Measurements from ENCODE around the gene TC2N. TPM values are rescaled to one million over a fixed set of nuclear protein-coding genes. Genes with fewer than 3 reads are reported as not detected.
"Not testable (repeated sequence)": the region's sequence is repeated elsewhere in the genome, so short reads cannot be mapped to it uniquely, and the experiment has no call there.

Gene TC2N
- total RNA-seq, 6 experiments from 2014 or later, result 0.10 to 0.71 (median 0.33) TPM

- Mint-ChIP-seq H3K27ac (no peak overlapping the region), H3K27me3 (ENCODE audit: insufficient read depth) (peaks cover 4% of the 10 kb centered on the region), H3K4me3 (no peak overlapping the region), H3K9me3 (no peaks in the 10 kb centered on the region), H3K4me1 (ENCODE audit: low read depth) (no peaks in the 10 kb centered on the region), H3K36me3 (ENCODE audit: low read depth) (no peaks in the 10 kb centered on the region)
- TF ChIP-seq CTCF (IDR thresholded peaks at IDR 0.05), result no peak
- DNase-seq, result no peak
Measured at GRCh38 chr14:91847693-91848092, 19.6 kb downstream of the TC2N start.

- H3K27ac Mint-ChIP-seq, result no peak overlapping the region
- peaks cover 4% of the 10 kb centered on the region for H3K27me3 Mint-ChIP-seq (ENCODE audit: insufficient read depth)
- DNase-seq, result no peak
- H3K4me3 Mint-ChIP-seq, result no peak overlapping the region
- no peaks in the 10 kb centered on the region for H3K4me1 Mint-ChIP-seq (ENCODE audit: low read depth)
- H3K9me3 Mint-ChIP-seq, result no peaks in the 10 kb centered on the region
- no peak for TF ChIP-seq CTCF (IDR thresholded peaks at IDR 0.05)
- no peaks in the 10 kb centered on the region for H3K36me3 Mint-ChIP-seq (ENCODE audit: low read depth)
Measured at GRCh38 chr14:91845652-91846051, 21.7 kb downstream of the TC2N start.

GRCh38 chr14:91845056-91845455 lies 22.3 kb downstream of the TC2N start:
- not testable (repeated sequence) for H3K4me1 Mint-ChIP-seq (ENCODE audit: low read depth); H3K27ac Mint-ChIP-seq; H3K4me3 Mint-ChIP-seq; H3K27me3 Mint-ChIP-seq (ENCODE audit: insufficient read depth); H3K36me3 Mint-ChIP-seq (ENCODE audit: low read depth); H3K9me3 Mint-ChIP-seq; DNase-seq

- DNase-seq, result no peak
- no peak overlapping the region for H3K4me3 Mint-ChIP-seq
- peaks cover 4% of the 10 kb centered on the region; the same call in 1 of the 2 replicates for H3K27me3 Mint-ChIP-seq (ENCODE audit: insufficient read depth)
- H3K9me3 Mint-ChIP-seq, result no peaks in the 10 kb centered on the region
- TF ChIP-seq CTCF (IDR thresholded peaks at IDR 0.05), result no peak
- H3K36me3 Mint-ChIP-seq (ENCODE audit: low read depth), result no peaks in the 10 kb centered on the region
- no peak overlapping the region for H3K27ac Mint-ChIP-seq
- H3K4me1 Mint-ChIP-seq (ENCODE audit: low read depth), result no peaks in the 10 kb centered on the region
Measured at GRCh38 chr14:91844029-91844428, 23.3 kb downstream of the TC2N start.

- H3K4me1 Mint-ChIP-seq (ENCODE audit: low read depth), result no peaks in the 10 kb centered on the region
- H3K27ac Mint-ChIP-seq, result no peak overlapping the region
- H3K9me3 Mint-ChIP-seq, result no peaks in the 10 kb centered on the region
- no peak for TF ChIP-seq CTCF (IDR thresholded peaks at IDR 0.05)
- no peak overlapping the region for H3K4me3 Mint-ChIP-seq
- peaks cover 4% of the 10 kb centered on the region; the same call in 1 of the 2 replicates for H3K27me3 Mint-ChIP-seq (ENCODE audit: insufficient read depth)
- no peak for DNase-seq
- H3K36me3 Mint-ChIP-seq (ENCODE audit: low read depth), result no peaks in the 10 kb centered on the region
Measured at GRCh38 chr14:91843437-91843836, 23.9 kb downstream of the TC2N start.

GRCh38 chr14:91841065-91841464 lies 26.3 kb downstream of the TC2N start:
- Mint-ChIP-seq H3K36me3 (ENCODE audit: low read depth) (no peaks in the 10 kb centered on the region), H3K27me3 (ENCODE audit: insufficient read depth) (peaks cover 4% of the 10 kb centered on the region; the same call in 1 of the 2 replicates), H3K27ac (no peak overlapping the region), H3K4me3 (no peak overlapping the region), H3K9me3 (no peaks in the 10 kb centered on the region), H3K4me1 (ENCODE audit: low read depth) (no peaks in the 10 kb centered on the region)
- TF ChIP-seq CTCF (IDR thresholded peaks at IDR 0.05), result no peak
- no peak for DNase-seq

Measured in HFFc6 (cell line).